ES-I3 (cell line): ENCODE data around the gene CNTN5.
"Not testable (repeated sequence)": the region's sequence is repeated elsewhere in the genome, so short reads cannot be mapped to it uniquely, and the experiment has no call there.

Experiments
- H3K36me3 ChIP-seq: 2 replicates; pipeline ENCODE4 v1.6.1; 2013; ENCODE audit warnings: mild to moderate bottlenecking, low read length, control low read depth, moderate library complexity; ENCODE audit not compliant: insufficient read depth
- H3K4me1 ChIP-seq: 2 replicates; pipeline ENCODE4 v1.6.1; 2013; ENCODE audit warnings: mild to moderate bottlenecking, control low read depth, low read length; ENCODE audit not compliant: insufficient read depth
- H3K9ac ChIP-seq: 2 replicates; pipeline ENCODE4 v1.6.1; 2013; ENCODE audit warnings: low read depth, mild to moderate bottlenecking, low read length, moderate library complexity
- H3K9me3 ChIP-seq: 2 replicates; pipeline ENCODE4 v1.6.1; 2013; ENCODE audit warnings: mild to moderate bottlenecking, low read length, moderate library complexity; ENCODE audit not compliant: control insufficient read depth, insufficient read depth

CNTN5 gene

GRCh38 chr11:99117603-99118002 lies 96.9 kb downstream of the CNTN5 start:
- Histone ChIP-seq H3K36me3 (no peaks in the 10 kb centered on the region), H3K4me1 (no peaks in the 10 kb centered on the region), H3K9ac (no peak overlapping the region), H3K9me3 (no peaks in the 10 kb centered on the region)

- H3K9ac ChIP-seq, H3K36me3 ChIP-seq, H3K9me3 ChIP-seq, H3K4me1 ChIP-seq: not testable (repeated sequence)
These were observed 113.1 kb downstream of the CNTN5 start for GRCh38 chr11:99133862-99134261.

- no peaks in the 10 kb centered on the region for H3K9me3 ChIP-seq
- no peak overlapping the region for H3K9ac ChIP-seq
- no peaks in the 10 kb centered on the region for H3K4me1 ChIP-seq
- H3K36me3 ChIP-seq: no peaks in the 10 kb centered on the region
These were observed 114.8 kb downstream of the CNTN5 start for GRCh38 chr11:99135508-99135907.

GRCh38 chr11:99142237-99142636 lies 121.5 kb downstream of the CNTN5 start:
- H3K9me3 ChIP-seq: no peaks in the 10 kb centered on the region
- no peaks in the 10 kb centered on the region for H3K36me3 ChIP-seq
- H3K9ac ChIP-seq: no peak overlapping the region
- H3K4me1 ChIP-seq: no peaks in the 10 kb centered on the region

GRCh38 chr11:99148352-99148751 lies 127.6 kb downstream of the CNTN5 start:
- no peak overlapping the region for H3K9ac ChIP-seq
- no peaks in the 10 kb centered on the region for H3K4me1 ChIP-seq
- H3K36me3 ChIP-seq: no peaks in the 10 kb centered on the region
- H3K9me3 ChIP-seq: peaks cover 5% of the 10 kb centered on the region; the same call in 1 of the 2 replicates

GRCh38 chr11:99154277-99154676 lies 133.5 kb downstream of the CNTN5 start:
- Histone ChIP-seq H3K9ac (no peak overlapping the region), H3K9me3 (peaks cover 5% of the 10 kb centered on the region; the same call in 1 of the 2 replicates), H3K36me3 (no peaks in the 10 kb centered on the region), H3K4me1 (no peaks in the 10 kb centered on the region)

- H3K9me3 ChIP-seq: no peaks in the 10 kb centered on the region
- H3K9ac ChIP-seq: no peak overlapping the region
- H3K36me3 ChIP-seq: no peaks in the 10 kb centered on the region
- H3K4me1 ChIP-seq: no peaks in the 10 kb centered on the region
These were observed 139.7 kb downstream of the CNTN5 start for GRCh38 chr11:99160447-99160846.

- H3K36me3 ChIP-seq: no peaks in the 10 kb centered on the region
- H3K4me1 ChIP-seq: no peaks in the 10 kb centered on the region
- no peak overlapping the region for H3K9ac ChIP-seq
- no peaks in the 10 kb centered on the region for H3K9me3 ChIP-seq
These were observed 142.1 kb downstream of the CNTN5 start for GRCh38 chr11:99162819-99163218.

GRCh38 chr11:99170591-99170990 lies 149.8 kb downstream of the CNTN5 start:
- H3K9me3 ChIP-seq: no peaks in the 10 kb centered on the region
- no peaks in the 10 kb centered on the region for H3K4me1 ChIP-seq
- H3K36me3 ChIP-seq: no peaks in the 10 kb centered on the region
- H3K9ac ChIP-seq: no peak overlapping the region

GRCh38 chr11:99171330-99171729 lies 150.6 kb downstream of the CNTN5 start:
- no peak overlapping the region for H3K9ac ChIP-seq
- H3K36me3 ChIP-seq: no peaks in the 10 kb centered on the region
- no peaks in the 10 kb centered on the region for H3K4me1 ChIP-seq
- H3K9me3 ChIP-seq: no peaks in the 10 kb centered on the region

GRCh38 chr11:99176430-99176829 lies 155.7 kb downstream of the CNTN5 start:
- Histone ChIP-seq H3K36me3 (no peaks in the 10 kb centered on the region), H3K4me1 (no peaks in the 10 kb centered on the region), H3K9me3 (no peaks in the 10 kb centered on the region), H3K9ac (no peak overlapping the region)

- Histone ChIP-seq H3K4me1 (no peaks in the 10 kb centered on the region), H3K36me3 (no peaks in the 10 kb centered on the region), H3K9ac (no peak overlapping the region), H3K9me3 (no peaks in the 10 kb centered on the region)
These were observed 156.7 kb downstream of the CNTN5 start for GRCh38 chr11:99177446-99177845.

GRCh38 chr11:99184146-99184545 lies 163.4 kb downstream of the CNTN5 start:
- no peaks in the 10 kb centered on the region for H3K36me3 ChIP-seq
- no peaks in the 10 kb centered on the region for H3K9me3 ChIP-seq
- no peaks in the 10 kb centered on the region for H3K4me1 ChIP-seq
- no peak overlapping the region for H3K9ac ChIP-seq

GRCh38 chr11:99188221-99188620 lies 167.5 kb downstream of the CNTN5 start:
- no peak overlapping the region for H3K9ac ChIP-seq
- no peaks in the 10 kb centered on the region for H3K9me3 ChIP-seq
- peaks cover 1% of the 10 kb centered on the region; the same call in 1 of the 2 replicates for H3K4me1 ChIP-seq
- no peaks in the 10 kb centered on the region for H3K36me3 ChIP-seq

- H3K4me1 ChIP-seq: peaks cover 14% of the 10 kb centered on the region; the same call in 1 of the 2 replicates
- H3K36me3 ChIP-seq: no peaks in the 10 kb centered on the region
- H3K9ac ChIP-seq: no peak overlapping the region
- H3K9me3 ChIP-seq: no peaks in the 10 kb centered on the region; the same call in 1 of the 2 replicates
These were observed 172.0 kb downstream of the CNTN5 start for GRCh38 chr11:99192716-99193115.

GRCh38 chr11:99197477-99197876 lies 176.7 kb downstream of the CNTN5 start:
- Histone ChIP-seq H3K36me3 (no peaks in the 10 kb centered on the region), H3K9ac (no peak overlapping the region), H3K9me3 (no peaks in the 10 kb centered on the region; the same call in 1 of the 2 replicates), H3K4me1 (peaks cover 45% of the 10 kb centered on the region)
